ENCODE data around the gene TUBGCP3.

- TF ChIP-seq, protein P1, sequence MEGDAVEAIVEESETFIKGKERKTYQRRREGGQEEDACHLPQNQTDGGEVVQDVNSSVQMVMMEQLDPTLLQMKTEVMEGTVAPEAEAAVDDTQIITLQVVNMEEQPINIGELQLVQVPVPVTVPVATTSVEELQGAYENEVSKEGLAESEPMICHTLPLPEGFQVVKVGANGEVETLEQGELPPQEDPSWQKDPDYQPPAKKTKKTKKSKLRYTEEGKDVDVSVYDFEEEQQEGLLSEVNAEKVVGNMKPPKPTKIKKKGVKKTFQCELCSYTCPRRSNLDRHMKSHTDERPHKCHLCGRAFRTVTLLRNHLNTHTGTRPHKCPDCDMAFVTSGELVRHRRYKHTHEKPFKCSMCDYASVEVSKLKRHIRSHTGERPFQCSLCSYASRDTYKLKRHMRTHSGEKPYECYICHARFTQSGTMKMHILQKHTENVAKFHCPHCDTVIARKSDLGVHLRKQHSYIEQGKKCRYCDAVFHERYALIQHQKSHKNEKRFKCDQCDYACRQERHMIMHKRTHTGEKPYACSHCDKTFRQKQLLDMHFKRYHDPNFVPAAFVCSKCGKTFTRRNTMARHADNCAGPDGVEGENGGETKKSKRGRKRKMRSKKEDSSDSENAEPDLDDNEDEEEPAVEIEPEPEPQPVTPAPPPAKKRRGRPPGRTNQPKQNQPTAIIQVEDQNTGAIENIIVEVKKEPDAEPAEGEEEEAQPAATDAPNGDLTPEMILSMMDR (IDR thresholded peaks at IDR 0.05; ENCODE audit: insufficient read depth, low read depth, low read length), result no peak
- no peak for TF ChIP-seq EZH2 (IDR thresholded peaks at IDR 0.05; ENCODE audit: insufficient read depth, low read length)
These were observed 58.7 kb downstream of the TUBGCP3 start for GRCh38 chr13:112529216-112529615.
